ENCODE results near the gene NCCRP1. TPM values are rescaled to one million over a fixed set of nuclear protein-coding genes. Genes with fewer than 3 reads are reported as not detected.

The NCCRP1 gene
- total and polyA plus RNA-seq, 10 donors = 0.12 to 1.7 (median 0.19) TPM; not detected in 5

- Histone ChIP-seq H3K27ac (peak overlapping the region in 2 of 8 donors; percentile 66 to 74), H3K4me1 (peaks cover 0 to 45% (median 21%) of the 10 kb centered on the region in 6 donors), H3K27me3 (replicated peaks in 1 of 7) (no peaks in the 10 kb centered on the region), H3K9me3 (no peaks in the 10 kb centered on the region), H3K4me3 (no peak overlapping the region), H3K36me3 (peaks cover 0 to 30% (median 16%) of the 10 kb centered on the region in 6 donors)
- WGBS, 5 donors = 85 to 98% (median 95%) methylated on average over 6 to 7 of the region's 7 CpGs
- intact Hi-C loops (cut with DNase I; ENCODE audit: low total_unique reads) = no loop called here
- DNase-seq = no peak
- TF ChIP-seq POLR2AphosphoS5 (IDR thresholded peaks at IDR 0.05) = no peak
- no peak for TF ChIP-seq CTCF (IDR thresholded peaks at IDR 0.05 in 8 of 11, conservative IDR thresholded peaks at IDR 0.05 in 3 of 11)
- no peak for TF ChIP-seq POLR2A (IDR thresholded peaks at IDR 0.05)
Measured at GRCh38 chr19:39165857-39166256, 30.9 kb upstream of the NCCRP1 start.

GRCh38 chr19:39166571-39167391, 30.0 kb upstream of the NCCRP1 start:
- intact Hi-C loops (cut with DNase I; ENCODE audit: low total_unique reads) = no loop called here
- Histone ChIP-seq H3K9me3 (no peaks in the 10 kb centered on the region), H3K36me3 (peaks cover 0 to 40% (median 19%) of the 10 kb centered on the region in 6 donors), H3K27me3 (replicated peaks in 1 of 7) (no peaks in the 10 kb centered on the region), H3K4me1 (peaks cover 0 to 35% (median 14%) of the 10 kb centered on the region in 6 donors), H3K4me3 (peak overlapping the region in 2 of 8 donors; percentile 14 to 34), H3K27ac (peak overlapping the region in 7 of 8 donors; percentile 32 to 74 (median 51))
- peak in 2 of 3 donors; percentile 59 to 71 for TF ChIP-seq POLR2AphosphoS5 (IDR thresholded peaks at IDR 0.05)
- TF ChIP-seq CTCF (IDR thresholded peaks at IDR 0.05 in 8 of 11, conservative IDR thresholded peaks at IDR 0.05 in 3 of 11) = no peak
- WGBS, 5 donors = 62 to 80% (median 76%) methylated on average over 14 to 24 of the region's 24 CpGs
- DNase-seq = peak; percentile 87

- intact Hi-C loops (cut with DNase I; ENCODE audit: low total_unique reads) = no loop called here
- peak overlapping the region in 1 of 8 donors; percentile 34 for H3K4me3 ChIP-seq
Measured at GRCh38 chr19:39167461-39168257, 29.1 kb upstream of the NCCRP1 start.

More at GRCh38 chr19:39167461-39168257, 29.1 kb upstream of the NCCRP1 start:
- no peaks in the 10 kb centered on the region for H3K9me3 ChIP-seq
- H3K4me1 ChIP-seq = peaks cover 0 to 28% (median 14%) of the 10 kb centered on the region in 6 donors
- H3K27ac ChIP-seq = peak overlapping the region in 5 of 8 donors; percentile 44 to 74 (median 66)
- TF ChIP-seq POLR2AphosphoS5 (IDR thresholded peaks at IDR 0.05) (no peak), CTCF (IDR thresholded peaks at IDR 0.05 in 8 of 11, conservative IDR thresholded peaks at IDR 0.05 in 3 of 11) (no peak), POLR2A (IDR thresholded peaks at IDR 0.05) (no peak)
- DNase-seq = no peak
- WGBS, 5 donors = 82 to 91% (median 86%) methylated on average over 19 to 25 of the region's 25 CpGs
- H3K36me3 ChIP-seq = peaks cover 0 to 49% (median 22%) of the 10 kb centered on the region in 6 donors
- no peaks in the 10 kb centered on the region for H3K27me3 ChIP-seq (replicated peaks in 1 of 7)
